Motor neuron (in vitro differentiated cells): ENCODE data around the gene CTRB1. TPM values are rescaled to one million over a fixed set of nuclear protein-coding genes. Genes with fewer than 3 reads are reported as not detected.
A peak's percentile ranks its signal among the peaks of the same experiment; 100 is the strongest.
"Not testable (repeated sequence)": the region's sequence is repeated elsewhere in the genome, so short reads cannot be mapped to it uniquely, and the experiment has no call there.

ENCODE experiments used
- ATAC-seq, 8 experiments: fragments of 200-7000 bp; cut with Tn5 transposase; replicated peaks in 6 of 8; 2 replicates each; pipeline ENCODE4 v1.8.0; 2021; ENCODE audit warnings: mild to moderate bottlenecking in 8 of 8, moderate library complexity in 8 of 8
- H3K27ac ChIP-seq, 2 donors: fragments of 250-450 bp; sonication (Bioruptor Pico); 2 replicates each; pipeline ENCODE4 v1.9.0; 2021; ENCODE audit warnings: antibody characterized with exemption in 2 of 2, mild to moderate bottlenecking in 2 of 2, moderate library complexity in 1 of 2
- H3K4me1 ChIP-seq, 2 donors: fragments of 250-450 bp; sonication (Bioruptor Pico); replicated peaks in 1 of 2; 2 replicates each; pipeline ENCODE4 v1.6.1; 2021; ENCODE audit warnings: antibody characterized with exemption in 2 of 2, mild to moderate bottlenecking in 2 of 2, moderate library complexity in 1 of 2
- H3K4me3 ChIP-seq, 5 donors: fragments of 250-450 bp; sonication (Bioruptor Pico); 2 replicates each; pipeline ENCODE4 v1.9.0; 2021; ENCODE audit warnings: antibody characterized with exemption in 5 of 5, mild to moderate bottlenecking in 5 of 5, moderate library complexity in 4 of 5
- WGBS, 10 experiments: fragments of 450-650 bp; shearing (Covaris generic); methylation state at CpG; one replicate each; pipeline ENCODE4 v1.0.0; 2022; 5-methylcytosine and 5-hydroxymethylcytosine counted together
- in situ Hi-C, 9 experiments: fragments of 400-800 bp; cut with MboI; loops; one replicate each; pipeline ENCODE4 v1.15.0; 2021; ENCODE audit warnings: low sequenced_read_pairs in 9 of 9, low pct_unique_long_range_greater_than_20kb in 2 of 9; ENCODE audit not compliant: unreplicated experiment in 9 of 9
- total RNA-seq, 8 experiments: library from RNA; unstranded; fragments of 300-600 nt; gene quantifications; 2 replicates each; pipeline versions ENCODE4 v1.2.3 to v1.2.4, GENCODE V29; 2022

CTRB1 gene
- total RNA-seq, 8 experiments from 2014 or later, result 0.11 to 1.5 (median 0.41) TPM

DNA sequence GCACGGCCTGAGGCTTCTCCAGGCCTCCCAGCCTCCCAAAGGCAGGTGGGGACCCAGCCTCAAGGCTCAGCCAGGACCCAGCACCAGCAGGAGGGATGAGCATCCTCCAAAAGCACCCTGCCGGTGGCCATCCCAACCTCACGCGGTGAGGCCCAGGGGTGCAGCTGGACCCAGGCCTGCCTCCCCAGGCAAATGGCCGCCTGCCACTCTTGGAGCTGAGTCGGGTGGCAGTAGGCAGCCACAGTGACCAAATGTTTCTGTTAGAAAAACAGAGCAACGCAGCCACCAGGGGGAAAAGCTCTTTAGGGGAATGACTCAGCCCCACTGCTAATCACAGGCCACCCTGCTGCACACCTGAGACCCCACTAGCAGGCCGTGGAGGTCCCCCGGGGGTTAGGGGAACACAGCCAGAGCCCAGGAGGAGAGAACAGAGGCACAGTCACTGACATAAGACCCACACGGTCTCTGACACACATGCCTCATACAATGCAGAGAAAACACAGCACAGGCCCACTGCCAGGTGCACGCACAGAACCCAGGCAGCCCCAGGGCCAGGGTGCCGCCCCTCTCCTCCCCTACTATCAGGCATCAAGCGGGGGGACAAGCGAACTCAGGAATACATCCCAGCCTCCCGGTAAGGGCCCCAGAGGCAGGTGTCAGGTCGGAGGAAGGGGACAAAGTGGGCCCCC, 20.2 kb downstream of the CTRB1 start:
- Histone ChIP-seq H3K4me1 (peaks cover 14 to 22% of the 10 kb centered on the region in 2 donors), H3K27ac (peak overlapping the region in 1 of 2 donors; percentile 75), H3K4me3 (no peak overlapping the region)
- whole genome bisulfite sequencing, 10 experiments, result 60 to 97% (median 80%) methylated on average over 1 to 6 of the region's 16 CpGs; no CpG with 5 or more reads in 5 of the 10 experiments
- in situ Hi-C loops, result loop anchor here in 1 of 9 experiments (25.0 kb wide), 1 partner anchor 148 kb away; no protein-coding TSS in a partner anchor
- ATAC-seq, result peak in 5 of 8 experiments; percentile 16 to 42 (median 32)

DNA sequence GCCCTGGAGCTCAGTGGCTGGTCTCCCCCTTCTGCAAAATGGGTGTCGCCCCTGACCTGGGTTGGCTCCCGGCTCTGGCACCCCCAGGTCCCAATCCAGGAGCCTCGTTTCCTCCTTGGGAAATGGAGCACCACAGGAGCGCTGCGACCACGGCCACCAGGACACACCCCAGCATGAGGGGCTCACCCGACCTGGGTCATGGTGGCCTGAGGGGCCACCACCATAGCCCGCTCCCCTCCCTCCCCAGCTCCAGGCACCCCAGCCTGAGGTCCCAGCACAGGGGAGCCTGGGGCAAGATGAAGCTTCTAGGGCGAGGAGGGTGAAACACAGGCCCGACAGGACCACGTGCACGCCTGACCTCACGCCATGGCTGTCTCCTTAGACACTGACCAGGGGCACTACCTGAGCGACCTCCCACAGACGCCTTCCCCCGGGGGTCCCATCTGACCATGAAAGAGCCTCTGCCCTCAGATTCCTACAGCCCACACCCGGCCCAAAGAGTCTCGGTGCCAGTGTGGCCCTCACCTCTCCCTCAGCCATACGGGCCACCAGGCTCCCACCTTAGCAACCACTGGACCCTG, 20.8 kb downstream of the CTRB1 start:
- 80% methylated on average over 5 of the region's 19 CpGs; no CpG with 5 or more reads in 9 of the 10 experiments for WGBS, 10 experiments
- Histone ChIP-seq H3K4me3 (no peak overlapping the region), H3K27ac (peak overlapping the region in 1 of 2 donors; percentile 75), H3K4me1 (peaks cover 14 to 26% of the 10 kb centered on the region in 2 donors)
- no peak for ATAC-seq
- in situ Hi-C loops, result loop anchor here in 1 of 9 experiments (25.0 kb wide), 1 partner anchor 148 kb away; no protein-coding TSS in a partner anchor

DNA sequence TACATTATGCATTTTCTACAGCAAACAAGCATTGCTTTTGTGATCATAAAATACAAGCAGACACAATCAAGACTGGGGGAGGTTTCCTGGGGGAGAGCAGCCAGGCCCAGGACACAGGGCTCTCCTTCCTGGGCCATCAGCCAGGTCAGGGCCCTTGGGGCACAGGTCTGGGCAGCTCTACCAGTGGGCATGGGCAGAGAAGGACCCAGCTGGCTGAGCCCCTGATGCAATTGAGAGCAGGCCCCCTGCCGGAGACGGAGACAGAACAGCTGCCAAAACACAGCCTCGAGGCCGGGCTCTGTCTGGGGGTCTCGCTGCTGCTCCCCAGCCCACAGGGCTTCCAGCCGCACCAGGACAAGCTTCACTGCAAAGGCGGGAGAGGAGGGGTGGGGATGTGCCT, 21.8 kb downstream of the CTRB1 start:
- peak in 1 of 8 experiments; percentile 40 for ATAC-seq

DNA sequence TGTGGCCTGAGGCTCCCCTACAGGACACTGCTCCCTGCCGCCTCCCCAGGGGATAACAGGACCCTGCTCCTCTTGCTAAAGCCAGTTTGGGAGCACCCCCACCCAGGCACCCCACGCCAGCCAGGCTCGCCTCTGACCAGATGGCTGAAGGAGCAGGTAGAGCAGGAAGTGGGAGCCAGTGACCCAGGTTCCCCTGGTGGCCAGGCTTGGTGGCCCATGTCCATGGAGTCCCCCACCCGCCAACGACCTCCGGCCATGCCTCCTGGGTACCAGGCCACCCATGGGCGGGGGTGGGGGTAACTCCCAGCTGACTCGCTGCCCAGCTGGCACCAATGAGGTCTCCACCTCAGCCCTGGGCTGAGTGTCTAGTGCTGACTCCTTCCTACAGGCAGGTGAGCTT, 22.6 kb downstream of the CTRB1 start:
- no peak for ATAC-seq

More for the DNA sequence above, 21.8 kb downstream of the CTRB1 start:
- in situ Hi-C loops, result loop anchor here in 1 of 9 experiments (25.0 kb wide), 1 partner anchor 147 kb away; no protein-coding TSS in a partner anchor
- peaks cover 23 to 36% of the 10 kb centered on the region in 2 donors for H3K4me1 ChIP-seq
- H3K4me3 ChIP-seq, H3K27ac ChIP-seq: not testable (repeated sequence)
- WGBS, 10 experiments, result 73 to 100% methylated on average over 2 to 3 of the region's 7 CpGs; no CpG with 5 or more reads in 8 of the 10 experiments

DNA sequence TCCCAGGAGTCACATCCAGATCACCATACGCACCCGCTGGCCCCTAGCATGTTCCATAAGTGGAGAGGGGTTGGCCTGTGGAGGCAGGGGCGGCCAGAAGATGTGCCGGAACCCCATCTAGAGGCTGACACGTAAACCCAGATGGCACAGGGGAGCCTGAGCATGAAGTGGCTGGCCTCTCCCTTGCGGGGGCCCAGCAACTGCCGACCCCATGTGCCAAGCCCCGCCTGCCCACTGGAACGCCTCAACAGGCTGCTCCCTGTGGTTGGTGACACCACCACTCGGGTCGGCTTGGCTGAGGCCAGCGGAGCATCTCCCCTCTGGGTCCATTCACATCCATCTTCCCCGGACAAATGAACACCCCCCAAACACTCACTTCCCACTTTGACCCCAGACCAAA, 23.2 kb downstream of the CTRB1 start:
- Histone ChIP-seq H3K4me1 (peaks cover 23 to 43% of the 10 kb centered on the region in 2 donors), H3K4me3 (no peak overlapping the region), H3K27ac (no peak overlapping the region)
- WGBS, 10 experiments, result 60 to 100% (median 80%) methylated on average over 1 to 2 of the region's 13 CpGs; no CpG with 5 or more reads in 7 of the 10 experiments
- in situ Hi-C loops, result loop anchor here in 1 of 9 experiments (25.0 kb wide), 1 partner anchor 145 kb away; no protein-coding TSS in a partner anchor
- no peak for ATAC-seq

More for the DNA sequence above, 22.6 kb downstream of the CTRB1 start:
- Histone ChIP-seq H3K4me3 (no peak overlapping the region), H3K27ac (no peak overlapping the region), H3K4me1 (peaks cover 23 to 43% of the 10 kb centered on the region in 2 donors)
- 93 to 100% methylated on average over 1 to 2 of the region's 8 CpGs; no CpG with 5 or more reads in 8 of the 10 experiments for WGBS, 10 experiments
- in situ Hi-C loops, result loop anchor here in 1 of 9 experiments (25.0 kb wide), 1 partner anchor 146 kb away; no protein-coding TSS in a partner anchor

DNA sequence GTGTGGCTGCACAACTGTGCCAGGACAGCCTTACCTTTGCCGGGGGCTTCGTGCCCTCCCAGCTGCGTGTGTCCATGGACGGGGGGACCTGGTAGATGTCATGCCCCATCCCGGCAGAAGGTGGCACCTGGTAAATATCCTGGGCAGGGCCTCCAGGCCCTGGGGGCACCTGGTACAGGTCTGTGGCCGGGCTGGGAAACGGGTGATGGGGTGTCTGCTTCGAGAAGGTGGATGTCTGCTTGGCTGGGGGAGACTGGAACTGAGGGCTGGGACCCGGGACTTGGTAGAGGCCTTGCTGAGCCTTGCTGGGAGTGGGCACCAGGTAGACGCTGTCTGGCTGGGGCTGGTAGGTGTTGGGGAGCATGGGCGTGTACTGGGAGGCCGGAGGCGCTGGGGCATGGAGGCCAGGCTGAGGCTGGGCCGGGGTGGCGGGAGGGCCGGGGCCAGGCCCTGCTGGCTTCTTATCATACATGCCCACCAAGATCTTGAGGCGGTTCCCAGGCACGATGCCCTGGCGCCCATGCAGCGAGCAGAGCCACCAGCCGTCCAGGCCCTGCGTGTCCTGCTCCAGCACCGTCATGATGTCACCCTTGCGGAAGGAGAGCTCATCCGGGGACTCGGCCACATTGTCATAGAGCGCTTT, 23.8 kb downstream of the CTRB1 start:
- WGBS, 10 experiments, result 40 to 83% methylated on average over 1 of the region's 27 CpGs; no CpG with 5 or more reads in 8 of the 10 experiments
- H3K4me1 ChIP-seq, result peaks cover 23 to 43% of the 10 kb centered on the region in 2 donors
- not testable (repeated sequence) for H3K27ac ChIP-seq, H3K4me3 ChIP-seq, ATAC-seq
- in situ Hi-C loops, result loop anchor here in 1 of 9 experiments (25.0 kb wide), 1 partner anchor 145 kb away; no protein-coding TSS in a partner anchor

DNA sequence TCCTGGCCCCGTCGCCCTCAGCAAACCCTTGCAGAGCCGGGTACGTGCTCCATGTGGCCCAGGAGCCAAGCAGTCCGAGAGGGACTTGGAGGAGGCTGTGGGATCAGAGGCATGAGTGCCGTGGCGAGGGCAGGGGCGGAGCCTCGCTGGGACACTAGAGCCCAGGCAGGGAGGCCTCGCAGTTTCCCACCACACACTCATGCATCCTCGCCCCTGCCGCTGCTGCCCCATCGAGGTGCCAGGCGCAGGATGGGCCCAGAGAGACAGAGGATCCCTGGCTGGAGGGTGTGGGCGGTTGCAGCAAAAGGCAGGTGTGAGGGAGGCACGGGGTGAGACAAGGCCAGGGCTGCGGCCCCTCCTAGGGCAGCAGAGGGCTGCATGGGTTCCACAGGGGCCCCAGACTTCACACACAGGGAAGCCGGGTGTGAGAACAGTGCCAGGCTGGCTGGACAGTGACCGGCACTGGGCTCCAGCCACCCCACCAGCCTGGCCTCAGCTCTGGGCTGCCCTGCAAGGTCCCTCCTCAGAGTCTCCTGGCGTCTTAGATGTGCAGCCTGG, 25.0 kb downstream of the CTRB1 start:
- 40 to 86% (median 70%) methylated on average over 2 to 7 of the region's 20 CpGs; no CpG with 5 or more reads in 7 of the 10 experiments for WGBS, 10 experiments
- Histone ChIP-seq H3K27ac (no peak overlapping the region), H3K4me1 (peaks cover 14 to 36% of the 10 kb centered on the region in 2 donors), H3K4me3 (no peak overlapping the region)
- ATAC-seq, result no peak
- in situ Hi-C loops, result loop anchor here in 1 of 9 experiments (25.0 kb wide), 1 partner anchor 144 kb away; no protein-coding TSS in a partner anchor

DNA sequence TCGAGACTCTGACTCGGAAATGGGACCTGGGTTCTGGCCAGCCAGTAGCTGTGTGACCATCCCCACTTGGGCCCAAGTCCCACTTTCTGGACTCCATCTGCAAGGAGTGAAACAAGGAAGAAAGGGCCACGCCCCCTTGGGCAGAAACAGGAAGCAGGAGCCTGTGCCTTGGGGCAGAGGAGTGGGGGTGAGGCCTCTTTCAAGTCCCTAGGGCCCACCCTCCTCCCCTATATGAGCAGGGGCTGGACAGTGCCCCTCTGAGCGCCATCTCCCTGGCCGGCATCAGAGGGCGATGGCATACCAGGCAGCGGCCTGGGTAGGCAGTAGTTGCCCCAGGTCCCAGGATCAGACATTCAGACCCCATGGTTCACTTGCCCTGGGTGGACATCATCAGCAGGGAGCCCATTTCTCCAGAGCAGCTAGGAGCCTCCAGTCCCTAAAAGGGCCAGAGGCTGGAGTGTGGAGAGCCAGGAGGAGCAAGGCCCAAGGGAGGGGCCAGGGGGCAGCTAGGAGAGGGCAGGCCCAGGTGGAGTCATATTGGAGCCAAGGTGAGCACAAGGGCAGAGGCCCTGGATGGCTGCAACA, 25.5 kb downstream of the CTRB1 start:
- Histone ChIP-seq H3K27ac (peak overlapping the region in 1 of 2 donors; percentile 66), H3K4me3 (no peak overlapping the region), H3K4me1 (peaks cover 10 to 30% of the 10 kb centered on the region in 2 donors)
- in situ Hi-C loops, result loop anchor here in 1 of 9 experiments (25.0 kb wide), 1 partner anchor 143 kb away; no protein-coding TSS in a partner anchor
- ATAC-seq, result peak in 2 of 8 experiments; percentile 3 to 11
- WGBS, 10 experiments, result 0 to 88% methylated on average over 2 to 3 of the region's 7 CpGs; no CpG with 5 or more reads in 8 of the 10 experiments

DNA sequence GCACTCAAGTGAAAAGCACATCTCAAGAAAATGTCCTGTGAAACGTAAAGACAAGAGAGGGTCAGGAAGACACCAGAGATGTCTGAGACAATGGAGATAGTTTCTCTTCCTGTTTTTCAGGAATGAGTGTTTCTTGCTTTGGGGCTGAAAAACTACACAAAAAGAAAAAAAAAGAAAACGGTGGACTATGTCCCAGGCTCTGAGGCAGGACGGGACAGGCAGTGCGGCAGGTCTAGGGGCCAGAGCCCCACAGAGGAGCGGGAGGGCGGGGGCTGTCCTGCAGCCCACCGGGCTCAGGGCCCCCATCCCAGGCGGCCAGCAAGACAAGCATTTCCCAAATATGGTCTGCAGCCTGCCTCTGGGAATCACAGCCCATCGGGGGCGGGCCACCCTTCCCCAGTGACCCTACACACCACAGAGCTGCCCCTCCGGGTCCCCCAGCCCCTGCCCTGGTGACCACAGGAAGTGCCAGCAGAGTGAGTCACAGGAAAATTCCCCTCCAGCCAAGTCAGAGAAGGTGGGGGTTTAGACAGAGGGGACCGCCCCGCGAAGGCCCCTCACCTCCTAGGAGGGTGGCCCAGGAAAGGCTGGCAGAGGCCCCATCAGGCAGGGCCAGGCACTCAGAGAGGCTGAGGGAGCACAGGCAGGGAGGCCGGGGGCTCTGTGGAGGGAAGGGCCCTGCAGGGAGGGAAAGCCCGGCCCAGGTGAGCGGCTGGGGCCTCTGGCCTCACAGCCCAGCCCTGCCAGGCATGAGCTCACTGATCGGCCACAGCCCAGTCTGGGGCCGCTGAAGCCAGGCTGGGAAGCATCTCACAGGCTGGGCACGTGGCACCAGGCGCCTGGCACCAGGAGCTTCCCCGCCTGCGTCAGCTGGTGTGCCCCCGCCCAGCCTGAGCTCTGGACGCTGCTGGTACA, 26.3 kb downstream of the CTRB1 start:
- in situ Hi-C loops, result loop anchor here in 1 of 9 experiments (25.0 kb wide), 1 partner anchor 142 kb away; no protein-coding TSS in a partner anchor
- ATAC-seq, result peak; percentile 50 to 89 (median 87)
- WGBS, 10 experiments, result 40 to 80% (median 43%) methylated on average over 1 to 2 of the region's 25 CpGs; no CpG with 5 or more reads in 7 of the 10 experiments
- H3K4me3 ChIP-seq, result no peak overlapping the region
- H3K4me1 ChIP-seq, result peaks cover 16 to 28% of the 10 kb centered on the region in 2 donors
- peak overlapping the region in 1 of 2 donors; percentile 66 for H3K27ac ChIP-seq

DNA sequence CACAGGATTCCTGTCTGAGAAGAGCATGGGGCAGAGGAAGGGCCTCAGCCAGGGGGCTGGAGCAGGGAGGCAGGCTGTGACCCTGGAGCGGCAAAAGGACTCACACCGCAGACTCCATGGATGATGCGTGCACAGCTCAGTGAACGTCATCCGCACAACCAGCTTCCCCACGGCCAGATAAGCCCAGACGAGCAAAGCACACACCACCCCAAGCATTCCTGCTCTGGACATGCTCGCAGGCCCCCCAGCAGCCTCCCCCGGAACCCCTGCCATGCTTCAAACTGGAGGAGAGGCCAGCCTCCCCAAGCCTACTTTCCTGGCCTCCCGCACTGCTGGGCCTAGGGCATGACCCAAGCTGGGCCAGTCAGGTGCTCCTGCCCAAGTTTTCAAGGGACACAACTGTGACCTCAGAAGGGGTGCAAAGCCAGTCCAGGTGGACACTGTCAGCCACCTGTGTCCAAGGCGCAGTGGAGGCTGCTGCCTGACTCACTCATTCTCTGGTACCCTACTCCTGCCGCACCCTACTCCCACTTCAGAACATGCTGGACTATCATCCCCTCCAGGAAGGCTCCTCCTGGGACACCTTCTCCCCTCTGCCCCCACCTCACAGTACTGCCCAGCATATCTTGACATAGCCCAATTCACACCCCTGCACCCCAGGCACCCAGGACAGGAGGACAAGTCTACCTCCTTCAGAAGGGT, 27.9 kb downstream of the CTRB1 start:
- Histone ChIP-seq H3K27ac (no peak overlapping the region), H3K4me1 (peaks cover 18 to 30% of the 10 kb centered on the region in 2 donors), H3K4me3 (no peak overlapping the region)
- in situ Hi-C loops, result loop anchor here in 1 of 9 experiments (25.0 kb wide), 1 partner anchor 141 kb away; no protein-coding TSS in a partner anchor
- 80 to 100% (median 80%) methylated on average over 1 to 2 of the region's 12 CpGs; no CpG with 5 or more reads in 7 of the 10 experiments for WGBS, 10 experiments
- ATAC-seq, result no peak
